CD4-positive, CD25-positive, alpha-beta regulatory T cell (primary cell): ENCODE results near the gene MYO9B. TPM values are rescaled to one million over a fixed set of nuclear protein-coding genes. Genes with fewer than 3 reads are reported as not detected.

Source experiments
- ATAC-seq, 2 donors: fragments of 150-1000 bp; cut with Tn5 transposase; one replicate each; pipeline ENCODE4 v1.10.0; 2021; ENCODE audit warnings: low read depth in 2 of 2, moderate number of reproducible peaks in 2 of 2, moderate library complexity in 1 of 2
- DNase-seq, 3 donors: peaks; one replicate each; pipeline versions ENCODE4 v3.0.0 to v3.0.0-alpha.2; 2012 to 2022; ENCODE audit warnings: mixed read lengths in 1 of 3
- H3K27ac ChIP-seq: one replicate; pipeline ENCODE4 v1.7.0; 2013; ENCODE audit warnings: mild to moderate bottlenecking, low read length; ENCODE audit not compliant: insufficient read depth, poor library complexity, severe bottlenecking
- H3K27me3 ChIP-seq: one replicate; pipeline ENCODE4 v1.7.0; 2013; ENCODE audit warnings: low read length; ENCODE audit not compliant: control insufficient read depth, insufficient read depth
- H3K36me3 ChIP-seq: one replicate; pipeline ENCODE4 v1.7.0; 2013; ENCODE audit warnings: mild to moderate bottlenecking, low read length, moderate library complexity; ENCODE audit not compliant: control insufficient read depth, insufficient read depth
- H3K4me1 ChIP-seq: 2 replicates; pipeline ENCODE4 v1.7.0; 2013; ENCODE audit warnings: mild to moderate bottlenecking, low read length; ENCODE audit not compliant: insufficient read depth, control insufficient read depth, poor library complexity, severe bottlenecking
- H3K4me3 ChIP-seq: one replicate; pipeline ENCODE4 v1.7.0; 2013; ENCODE audit warnings: low read depth, mild to moderate bottlenecking, low read length, moderate library complexity
- H3K9me3 ChIP-seq, 2 experiments: 1 replicate in 1 of 2; 2 replicates in 1 of 2; pipeline ENCODE4 v1.7.0; 2013; ENCODE audit warnings: low read length in 2 of 2, mild to moderate bottlenecking in 1 of 2, moderate library complexity in 1 of 2; ENCODE audit not compliant: control insufficient read depth in 2 of 2
- H3K27ac Mint-ChIP-seq, 3 donors: one replicate each; pipeline ENCODE4 v1.8.0; 2020 to 2022; ENCODE audit warnings: mild to moderate bottlenecking in 3 of 3, mixed read lengths in 3 of 3, moderate library complexity in 2 of 3
- H3K27me3 Mint-ChIP-seq: one replicate; pipeline ENCODE4 v1.8.0; 2022; ENCODE audit warnings: mild to moderate bottlenecking, mixed read lengths
- H3K36me3 Mint-ChIP-seq: one replicate; pipeline ENCODE4 v1.8.0; 2020; ENCODE audit warnings: mixed read lengths
- H3K4me1 Mint-ChIP-seq, 4 donors: one replicate each; pipeline ENCODE4 v1.8.0; 2020 to 2022; ENCODE audit warnings: mixed read lengths in 4 of 4, mild to moderate bottlenecking in 1 of 4
- H3K4me3 Mint-ChIP-seq, 4 donors: one replicate each; pipeline ENCODE4 v1.8.0; 2020 to 2022; ENCODE audit warnings: mild to moderate bottlenecking in 4 of 4, mixed read lengths in 4 of 4, moderate library complexity in 3 of 4
- H3K9me3 Mint-ChIP-seq, 7 donors: one replicate each; pipeline ENCODE4 v1.8.0; 2020 to 2022; ENCODE audit warnings: mixed read lengths in 7 of 7, mild to moderate bottlenecking in 3 of 7, moderate library complexity in 2 of 7
- polyA plus RNA-seq, 4 donors: library from polyadenylated mRNA; unstranded; fragments of 300-500 nt; fragmentation: Illumina TruSeq; gene quantifications; one replicate each; pipeline ENCODE4 v1.2.3, GENCODE V29; 2021
- total RNA-seq: library from RNA; stranded (reverse); gene quantifications from one replicate; pipeline ENCODE4 v1.2.3, GENCODE V29; 2022

MYO9B gene
- total and polyA plus RNA-seq, 5 donors from 2014 or later = 3.4 to 252 (median 6.1) TPM

- H3K4me1 ChIP-seq = peaks cover 16% of the 10 kb centered on the region
- ATAC-seq (no peak), DNase-seq (no peak)
- no peaks in the 10 kb centered on the region for H3K9me3 ChIP-seq
- peaks cover 0 to 2% (median 0%) of the 10 kb centered on the region in 7 donors for H3K9me3 Mint-ChIP-seq
- H3K36me3 ChIP-seq = peaks cover 6% of the 10 kb centered on the region
- H3K27ac Mint-ChIP-seq = peak overlapping the region in 1 of 3 donors; percentile 48
- peaks cover 0 to 55% (median 36%) of the 10 kb centered on the region in 4 donors for H3K4me1 Mint-ChIP-seq
- H3K36me3 Mint-ChIP-seq = peaks cover 7% of the 10 kb centered on the region
- no peaks in the 10 kb centered on the region for H3K27me3 Mint-ChIP-seq
- no peak overlapping the region for H3K4me3 Mint-ChIP-seq
- H3K4me3 ChIP-seq = no peak overlapping the region
- H3K27me3 ChIP-seq = no peaks in the 10 kb centered on the region
- no peak overlapping the region for H3K27ac ChIP-seq
Measured at GRCh38 chr19:17095141-17095919, 19.8 kb downstream of the MYO9B start.

- H3K9me3 Mint-ChIP-seq = peaks cover 0 to 2% (median 0%) of the 10 kb centered on the region in 7 donors
- ATAC-seq (no peak), DNase-seq (no peak)
- Histone ChIP-seq H3K4me3 (no peak overlapping the region), H3K36me3 (peaks cover 26% of the 10 kb centered on the region), H3K27me3 (no peaks in the 10 kb centered on the region), H3K9me3 (no peaks in the 10 kb centered on the region), H3K27ac (no peak overlapping the region), H3K4me1 (no peaks in the 10 kb centered on the region)
- no peak overlapping the region for H3K4me3 Mint-ChIP-seq
- H3K27ac Mint-ChIP-seq = peak overlapping the region in 1 of 3 donors; percentile 48
- H3K27me3 Mint-ChIP-seq = no peaks in the 10 kb centered on the region
- H3K36me3 Mint-ChIP-seq = peaks cover 20% of the 10 kb centered on the region
- H3K4me1 Mint-ChIP-seq = peaks cover 0 to 40% (median 26%) of the 10 kb centered on the region in 4 donors
Measured at GRCh38 chr19:17097593-17098126, 22.1 kb downstream of the MYO9B start.

- Mint-ChIP-seq H3K27me3 (no peaks in the 10 kb centered on the region), H3K4me3 (peak overlapping the region in 1 of 4 donors; percentile 13), H3K9me3 (peaks cover 0 to under 1% (median 0%) of the 10 kb centered on the region in 7 donors), H3K36me3 (peaks cover 26% of the 10 kb centered on the region), H3K27ac (peak overlapping the region in 2 of 3 donors; percentile 42 to 65), H3K4me1 (peaks cover 0 to 40% (median 25%) of the 10 kb centered on the region in 4 donors)
- Histone ChIP-seq H3K27me3 (no peaks in the 10 kb centered on the region), H3K27ac (no peak overlapping the region), H3K36me3 (peaks cover 33% of the 10 kb centered on the region), H3K4me3 (no peak overlapping the region), H3K4me1 (no peaks in the 10 kb centered on the region), H3K9me3 (peaks cover 0 to 3% of the 10 kb centered on the region in 2 experiments)
- DNase-seq (no peak), ATAC-seq (no peak)
Measured at GRCh38 chr19:17098326-17098725, 22.7 kb downstream of the MYO9B start.

- no peak overlapping the region for H3K27ac ChIP-seq
Measured at GRCh38 chr19:17101686-17102628, 26.4 kb downstream of the MYO9B start.

GRCh38 chr19:17103177-17103576 is 27.6 kb downstream of the MYO9B start:
- H3K27me3 ChIP-seq = no peaks in the 10 kb centered on the region
- Mint-ChIP-seq H3K27me3 (no peaks in the 10 kb centered on the region), H3K4me1 (peaks cover 0 to 40% (median 24%) of the 10 kb centered on the region in 4 donors), H3K27ac (peak overlapping the region in 2 of 3 donors; percentile 25 to 56), H3K4me3 (no peak overlapping the region), H3K9me3 (no peaks in the 10 kb centered on the region), H3K36me3 (peaks cover 36% of the 10 kb centered on the region)
- H3K4me3 ChIP-seq = no peak overlapping the region
- H3K9me3 ChIP-seq = peaks cover 0 to 3% of the 10 kb centered on the region in 2 experiments
- no peaks in the 10 kb centered on the region for H3K4me1 ChIP-seq
- DNase-seq (peak in 1 of 3 donors; percentile 32), ATAC-seq (no peak)
- peaks cover 62% of the 10 kb centered on the region for H3K36me3 ChIP-seq
- no peak overlapping the region for H3K27ac ChIP-seq

More at GRCh38 chr19:17101686-17102628, 26.4 kb downstream of the MYO9B start:
- Histone ChIP-seq H3K27me3 (no peaks in the 10 kb centered on the region), H3K4me1 (no peaks in the 10 kb centered on the region), H3K9me3 (peaks cover 0 to 3% of the 10 kb centered on the region in 2 experiments), H3K36me3 (peaks cover 57% of the 10 kb centered on the region), H3K4me3 (no peak overlapping the region)
- Mint-ChIP-seq H3K36me3 (peaks cover 36% of the 10 kb centered on the region), H3K9me3 (no peaks in the 10 kb centered on the region), H3K27me3 (no peaks in the 10 kb centered on the region), H3K27ac (no peak overlapping the region), H3K4me1 (peaks cover 0 to 41% (median 27%) of the 10 kb centered on the region in 4 donors), H3K4me3 (no peak overlapping the region)
- no peak for ATAC-seq
- DNase-seq = no peak

- no peak overlapping the region for H3K4me3 Mint-ChIP-seq
- H3K4me3 ChIP-seq = no peak overlapping the region
- no peaks in the 10 kb centered on the region for H3K4me1 ChIP-seq
- H3K27ac ChIP-seq = no peak overlapping the region
- H3K27me3 Mint-ChIP-seq = no peaks in the 10 kb centered on the region
- DNase-seq (no peak), ATAC-seq (no peak)
- no peak overlapping the region for H3K27ac Mint-ChIP-seq
- H3K9me3 ChIP-seq = peaks cover 0 to 3% of the 10 kb centered on the region in 2 experiments
- peaks cover 56% of the 10 kb centered on the region for H3K36me3 ChIP-seq
- no peaks in the 10 kb centered on the region for H3K27me3 ChIP-seq
- peaks cover 32% of the 10 kb centered on the region for H3K36me3 Mint-ChIP-seq
- peaks cover 0 to 41% (median 21%) of the 10 kb centered on the region in 4 donors for H3K4me1 Mint-ChIP-seq
- H3K9me3 Mint-ChIP-seq = no peaks in the 10 kb centered on the region
Measured at GRCh38 chr19:17104679-17105078, 29.1 kb downstream of the MYO9B start.

- H3K36me3 Mint-ChIP-seq = peaks cover 31% of the 10 kb centered on the region
- H3K36me3 ChIP-seq = peaks cover 54% of the 10 kb centered on the region
- no peak overlapping the region for H3K4me3 Mint-ChIP-seq
- peak overlapping the region in 1 of 3 donors; percentile 74 for H3K27ac Mint-ChIP-seq
- DNase-seq (no peak), ATAC-seq (no peak)
- H3K27me3 ChIP-seq = no peaks in the 10 kb centered on the region
- H3K4me3 ChIP-seq = no peak overlapping the region
- H3K27me3 Mint-ChIP-seq = no peaks in the 10 kb centered on the region
- H3K9me3 ChIP-seq = peaks cover 0 to 3% of the 10 kb centered on the region in 2 experiments
- no peaks in the 10 kb centered on the region for H3K4me1 ChIP-seq
- H3K4me1 Mint-ChIP-seq = peaks cover 0 to 40% (median 22%) of the 10 kb centered on the region in 4 donors
- no peaks in the 10 kb centered on the region for H3K9me3 Mint-ChIP-seq
- no peak overlapping the region for H3K27ac ChIP-seq
Measured at GRCh38 chr19:17105556-17105955, 30.0 kb downstream of the MYO9B start.
